Vagina (tissue), 2 donors: ENCODE data around the gene LDB2. TPM values are rescaled to one million over a fixed set of nuclear protein-coding genes. Genes with fewer than 3 reads are reported as not detected.

ENCODE experiments used
- DNase-seq, 2 donors: peaks; one replicate each; pipeline ENCODE4 v3.0.0-alpha.2; 2017; ENCODE audit errors: extremely low spot score in 2 of 2
- H3K27ac ChIP-seq: fragments of 200-600 bp; sonication (generic); one replicate; pipeline ENCODE4 v1.5.1; 2019
- H3K27me3 ChIP-seq: fragments of 200-600 bp; sonication (generic); one replicate; pipeline ENCODE4 v1.5.1; 2019
- H3K36me3 ChIP-seq, 2 donors: fragments of 200-600 bp; sonication (generic); one replicate each; pipeline ENCODE4 v1.5.1; 2017 to 2019
- H3K4me1 ChIP-seq: fragments of 200-600 bp; sonication (generic); one replicate; pipeline ENCODE4 v1.5.1; 2019
- H3K4me3 ChIP-seq, 2 donors: fragments of 200-600 bp; sonication (generic); 1 replicate in 1 of 2; 2 replicates in 1 of 2; pipeline ENCODE4 v1.5.1; 2016 to 2019
- H3K9me3 ChIP-seq: fragments of 200-600 bp; sonication (generic); one replicate; pipeline ENCODE4 v1.5.1; 2019
- CTCF ChIP-seq, 3 experiments: fragments of 450-650 bp in 2 of 3; fragments of 200-600 bp in 1 of 3; sonication (generic) in 1 of 3; IDR thresholded peaks; one replicate each; pipeline ENCODE4 v1.5.1; 2017 to 2019; ENCODE audit warnings: antibody characterized with exemption in 3 of 3, mild to moderate bottlenecking in 2 of 3, moderate library complexity in 2 of 3
- POLR2A ChIP-seq, 2 donors: fragments of 450-650 bp; IDR thresholded peaks; one replicate each; pipeline ENCODE4 v1.6.1; 2017; ENCODE audit warnings: antibody characterized with exemption in 2 of 2, mild to moderate bottlenecking in 2 of 2, moderate library complexity in 2 of 2
- POLR2AphosphoS5 ChIP-seq, 2 donors: sonication (generic); formaldehyde crosslinking; IDR thresholded peaks; one replicate each; pipeline ENCODE4 v1.9.0; 2017; ENCODE audit warnings: antibody characterized with exemption in 2 of 2, mild to moderate bottlenecking in 2 of 2, low read depth in 1 of 2; ENCODE audit not compliant: insufficient read depth in 1 of 2
- intact Hi-C: fragments of 100-400 bp; cut with DNase I; formaldehyde crosslinking; loops from one replicate; pipeline ENCODE4 v1.15.1; 2023
- total RNA-seq: library from RNA; depleted of rRNA; stranded (reverse); fragments of >200 nt; gene quantifications from one replicate; pipeline ENCODE4 v1.2.3, GENCODE V29; 2016

LDB2 gene
- total RNA-seq, 1 donor from 2014 or later: 70.0 TPM

GRCh38 chr4:16869594-16870245, 28.7 kb downstream of the LDB2 start:
- Histone ChIP-seq H3K4me1 (no peaks in the 10 kb centered on the region), H3K4me3 (no peak overlapping the region), H3K36me3 (no peaks in the 10 kb centered on the region), H3K27me3 (no peaks in the 10 kb centered on the region), H3K9me3 (no peaks in the 10 kb centered on the region), H3K27ac (no peak overlapping the region)
- intact Hi-C loops: no loop called here
- no peak for DNase-seq
- TF ChIP-seq CTCF (IDR thresholded peaks at IDR 0.05) (no peak), POLR2A (IDR thresholded peaks at IDR 0.05) (no peak), POLR2AphosphoS5 (IDR thresholded peaks at IDR 0.05; ENCODE audit: insufficient read depth in 1 of 2, low read depth in 1 of 2) (no peak)

- Histone ChIP-seq H3K36me3 (no peaks in the 10 kb centered on the region), H3K4me3 (no peak overlapping the region), H3K27me3 (no peaks in the 10 kb centered on the region), H3K27ac (no peak overlapping the region), H3K4me1 (no peaks in the 10 kb centered on the region), H3K9me3 (no peaks in the 10 kb centered on the region)
- no peak for TF ChIP-seq CTCF (IDR thresholded peaks at IDR 0.05)
- TF ChIP-seq POLR2A (IDR thresholded peaks at IDR 0.05): no peak
- TF ChIP-seq POLR2AphosphoS5 (IDR thresholded peaks at IDR 0.05; ENCODE audit: insufficient read depth in 1 of 2, low read depth in 1 of 2): no peak
- no peak for DNase-seq
- intact Hi-C loops: no loop called here
These were observed 29.8 kb downstream of the LDB2 start for GRCh38 chr4:16868674-16869073.

GRCh38 chr4:16867827-16868226, 30.6 kb downstream of the LDB2 start:
- H3K9me3 ChIP-seq: no peaks in the 10 kb centered on the region

GRCh38 chr4:16866974-16867373, 31.5 kb downstream of the LDB2 start:
- Histone ChIP-seq H3K9me3 (no peaks in the 10 kb centered on the region), H3K4me3 (no peak overlapping the region), H3K4me1 (no peaks in the 10 kb centered on the region), H3K36me3 (no peaks in the 10 kb centered on the region), H3K27me3 (no peaks in the 10 kb centered on the region), H3K27ac (no peak overlapping the region)
- TF ChIP-seq CTCF (IDR thresholded peaks at IDR 0.05): no peak
- TF ChIP-seq POLR2AphosphoS5 (IDR thresholded peaks at IDR 0.05; ENCODE audit: insufficient read depth in 1 of 2, low read depth in 1 of 2): no peak
- TF ChIP-seq POLR2A (IDR thresholded peaks at IDR 0.05): no peak
- DNase-seq: no peak
- intact Hi-C loops: no loop called here

More at GRCh38 chr4:16867827-16868226, 30.6 kb downstream of the LDB2 start:
- TF ChIP-seq POLR2AphosphoS5 (IDR thresholded peaks at IDR 0.05; ENCODE audit: insufficient read depth in 1 of 2, low read depth in 1 of 2) (no peak), CTCF (IDR thresholded peaks at IDR 0.05) (no peak), POLR2A (IDR thresholded peaks at IDR 0.05) (no peak)
- intact Hi-C loops: no loop called here
- DNase-seq: no peak
- no peak overlapping the region for H3K27ac ChIP-seq
- no peaks in the 10 kb centered on the region for H3K4me1 ChIP-seq
- no peaks in the 10 kb centered on the region for H3K36me3 ChIP-seq
- no peaks in the 10 kb centered on the region for H3K27me3 ChIP-seq
- H3K4me3 ChIP-seq: no peak overlapping the region

GRCh38 chr4:16865897-16866283, 32.6 kb downstream of the LDB2 start:
- Histone ChIP-seq H3K36me3 (no peaks in the 10 kb centered on the region), H3K9me3 (no peaks in the 10 kb centered on the region), H3K4me1 (peaks cover 3% of the 10 kb centered on the region), H3K4me3 (no peak overlapping the region), H3K27me3 (no peaks in the 10 kb centered on the region), H3K27ac (no peak overlapping the region)
- no peak for DNase-seq
- intact Hi-C loops: no loop called here
- TF ChIP-seq POLR2AphosphoS5 (IDR thresholded peaks at IDR 0.05; ENCODE audit: insufficient read depth in 1 of 2, low read depth in 1 of 2) (no peak), CTCF (IDR thresholded peaks at IDR 0.05) (no peak), POLR2A (IDR thresholded peaks at IDR 0.05) (no peak)
